ENCODE data around the gene WDR43.
"Not testable (repeated sequence)": the region's sequence is repeated elsewhere in the genome, so short reads cannot be mapped to it uniquely, and the experiment has no call there.

Gene WDR43

GRCh38 chr2:28972778-28973335 lies 78.4 kb downstream of the WDR43 start:
- no peak for DNase-seq

GRCh38 chr2:28974252-28974651 lies 79.8 kb downstream of the WDR43 start:
- no peak for DNase-seq

GRCh38 chr2:28975671-28976070 lies 81.2 kb downstream of the WDR43 start:
- no peak for DNase-seq

- no peak for DNase-seq
These were observed 82.1 kb downstream of the WDR43 start for GRCh38 chr2:28976584-28976983.

GRCh38 chr2:28977176-28977875 lies 82.9 kb downstream of the WDR43 start:
- no peak for DNase-seq

GRCh38 chr2:28978001-28978400 lies 83.5 kb downstream of the WDR43 start:
- not testable (repeated sequence) for DNase-seq

- DNase-seq: no peak
These were observed 84.1 kb downstream of the WDR43 start for GRCh38 chr2:28978606-28979005.

- DNase-seq: no peak
These were observed 84.6 kb downstream of the WDR43 start for GRCh38 chr2:28979041-28979440.

GRCh38 chr2:28979576-28980366 lies 85.3 kb downstream of the WDR43 start:
- DNase-seq: no peak

GRCh38 chr2:28980368-28981015 lies 86.0 kb downstream of the WDR43 start:
- DNase-seq: no peak

- DNase-seq: no peak
These were observed 86.6 kb downstream of the WDR43 start, which contains the start of gene TOGARAM2 for GRCh38 chr2:28981016-28981441. TSS of gene TOGARAM2 (plus strand) at chr2:28981298. CDS start at chr2:28994835, 13,537 bp downstream.

GRCh38 chr2:28981620-28982376 lies 87.3 kb downstream of the WDR43 start:
- DNase-seq: no peak

GRCh38 chr2:28982381-28982950 lies 88.0 kb downstream of the WDR43 start:
- DNase-seq: no peak

GRCh38 chr2:28986429-28986828 lies 92.0 kb downstream of the WDR43 start:
- no peak for DNase-seq

GRCh38 chr2:28989973-28990372 lies 95.5 kb downstream of the WDR43 start:
- DNase-seq: no peak

- no peak for DNase-seq
These were observed 96.0 kb downstream of the WDR43 start for GRCh38 chr2:28990445-28990844.

- DNase-seq: no peak
These were observed 96.6 kb downstream of the WDR43 start for GRCh38 chr2:28991021-28991420.

- DNase-seq: no peak
These were observed 97.0 kb downstream of the WDR43 start for GRCh38 chr2:28991460-28991859.

GRCh38 chr2:28993206-28993960 lies 98.9 kb downstream of the WDR43 start:
- DNase-seq: no peak

- DNase-seq: no peak
These were observed 99.6 kb downstream of the WDR43 start for GRCh38 chr2:28994074-28994473.

- DNase-seq: no peak
These were observed 100.2 kb downstream of the WDR43 start for GRCh38 chr2:28994679-28995078.

All from activated T-cell treated with anti-CD3 and anti-CD28 coated beads, Interleukin-2, amount 50 U/mL, for 1 hour (primary cell).